Adipocyte (in vitro differentiated cells): ENCODE measurements around the gene UTRN.

Source experiments
- DNase-seq: peaks from one replicate; pipeline ENCODE4 v3.0.0-alpha.2; 2015; ENCODE audit warnings: low read depth
- H3K27me3 ChIP-seq: replicated peaks from 2 replicates; pipeline ENCODE4 v1.7.0; 2013; ENCODE audit warnings: mild to moderate bottlenecking, low read length, moderate library complexity; ENCODE audit not compliant: control insufficient read depth, insufficient read depth
- H3K36me3 ChIP-seq: 2 replicates; pipeline ENCODE4 v1.7.0; 2013; ENCODE audit warnings: low read length, mild to moderate bottlenecking, moderate library complexity; ENCODE audit not compliant: control insufficient read depth, insufficient read depth, severe bottlenecking
- H3K4me1 ChIP-seq: 2 replicates; pipeline ENCODE4 v1.7.0; 2013; ENCODE audit warnings: mild to moderate bottlenecking, low read length, moderate library complexity; ENCODE audit not compliant: control insufficient read depth, insufficient read depth
- H3K4me3 ChIP-seq: 2 replicates; pipeline ENCODE4 v1.7.0; 2013; ENCODE audit warnings: mild to moderate bottlenecking, low read length, moderate library complexity
- H3K9ac ChIP-seq: 2 replicates; pipeline ENCODE4 v1.7.0; 2013; ENCODE audit warnings: mild to moderate bottlenecking, low read length, moderate library complexity
- H3K9me3 ChIP-seq: 2 replicates; pipeline ENCODE4 v1.7.0; 2013; ENCODE audit warnings: mild to moderate bottlenecking, low read length, moderate library complexity; ENCODE audit not compliant: control insufficient read depth

UTRN gene

DNA sequence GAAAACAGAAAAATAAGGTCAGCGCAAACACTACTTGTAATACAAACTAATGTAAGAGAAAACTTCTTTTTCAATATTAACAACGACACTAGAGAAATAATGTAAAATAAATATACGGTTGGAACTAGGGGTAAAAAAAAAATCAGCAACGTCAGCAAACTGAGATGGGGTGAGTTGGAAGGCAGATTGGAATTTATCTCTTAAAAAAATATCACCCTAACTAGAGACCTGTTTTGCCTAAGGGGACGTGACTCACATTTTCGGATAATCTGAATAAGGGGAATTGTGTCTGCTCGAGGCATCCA lies 705 bp upstream of the UTRN start:
- no peak for DNase-seq
- Histone ChIP-seq H3K36me3 (no peaks in the 10 kb centered on the region), H3K4me3 (peak overlapping the region; percentile 93), H3K27me3 (no peaks in the 10 kb centered on the region), H3K4me1 (peaks cover 14% of the 10 kb centered on the region), H3K9me3 (no peaks in the 10 kb centered on the region), H3K9ac (peak overlapping the region; percentile 97)

- no peaks in the 10 kb centered on the region for H3K9me3 ChIP-seq
- H3K4me3 ChIP-seq = peak overlapping the region; percentile 93
- no peak for DNase-seq
- peak overlapping the region; percentile 97 for H3K9ac ChIP-seq
- H3K36me3 ChIP-seq = peaks cover 5% of the 10 kb centered on the region
- no peaks in the 10 kb centered on the region for H3K27me3 ChIP-seq
- peaks cover 14% of the 10 kb centered on the region for H3K4me1 ChIP-seq
These were observed 338 bp downstream of the UTRN start for GRCh38 chr6:144285548-144285797.

- no peaks in the 10 kb centered on the region for H3K27me3 ChIP-seq
- peak overlapping the region; percentile 93 for H3K4me3 ChIP-seq
- peak overlapping the region; percentile 97 for H3K9ac ChIP-seq
- H3K9me3 ChIP-seq = no peaks in the 10 kb centered on the region
- DNase-seq = peak; percentile 81
- H3K36me3 ChIP-seq = peaks cover 5% of the 10 kb centered on the region
- H3K4me1 ChIP-seq = peaks cover 14% of the 10 kb centered on the region
These were observed 815 bp downstream of the UTRN start for GRCh38 chr6:144285798-144286502.

DNA sequence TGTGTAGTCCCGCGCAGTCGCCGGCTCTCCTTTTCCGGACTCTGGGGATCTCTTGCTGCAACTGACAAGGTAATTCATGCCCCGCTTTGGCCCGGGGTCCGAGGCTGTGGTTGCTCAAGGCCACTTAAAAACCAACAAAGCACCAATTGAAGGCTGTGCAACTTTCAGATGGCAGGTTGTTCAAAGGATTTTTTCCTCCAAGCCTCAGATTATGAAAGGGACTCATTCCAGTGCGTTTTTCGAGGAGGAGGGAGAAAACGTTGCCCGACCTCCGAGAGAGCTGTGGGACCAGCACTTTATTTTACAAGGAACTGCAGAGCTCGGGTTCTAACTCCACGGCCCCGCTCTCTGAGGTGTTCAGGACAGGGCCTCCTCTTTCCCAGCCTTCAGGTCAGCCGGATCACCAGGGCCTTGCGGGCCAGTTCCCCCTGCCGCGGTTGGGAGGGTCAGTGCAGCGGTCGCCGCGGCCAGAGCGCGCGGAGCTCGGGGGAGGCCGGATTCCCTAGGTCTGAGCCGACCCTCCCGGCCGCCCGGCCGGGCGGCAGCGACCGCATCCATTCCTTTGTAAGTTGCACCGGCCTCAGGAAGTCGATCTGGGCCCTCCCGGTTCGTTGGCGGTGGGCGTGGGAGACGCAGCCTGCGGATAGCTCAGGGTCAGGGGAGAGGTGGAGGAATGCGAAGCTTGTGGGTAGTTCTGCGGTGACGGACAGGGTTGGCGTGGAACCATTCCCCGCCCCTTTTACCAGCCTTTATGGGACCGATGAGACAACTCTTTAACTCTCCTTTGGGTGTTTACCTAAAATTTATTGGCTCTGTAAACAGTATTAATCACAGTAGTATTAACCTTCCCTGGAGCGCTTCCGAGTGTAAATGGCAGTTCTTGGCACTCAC lies 1.6 kb downstream of the UTRN start:
- DNase-seq = peak; percentile 83
- no peaks in the 10 kb centered on the region for H3K9me3 ChIP-seq
- no peaks in the 10 kb centered on the region for H3K27me3 ChIP-seq
- peak overlapping the region; percentile 93 for H3K4me3 ChIP-seq
- H3K4me1 ChIP-seq = peaks cover 14% of the 10 kb centered on the region
- H3K36me3 ChIP-seq = peaks cover 6% of the 10 kb centered on the region
- H3K9ac ChIP-seq = peak overlapping the region; percentile 97

- no peaks in the 10 kb centered on the region for H3K27me3 ChIP-seq
- H3K9ac ChIP-seq = no peak overlapping the region
- H3K4me1 ChIP-seq = peaks cover 26% of the 10 kb centered on the region
- H3K36me3 ChIP-seq = peaks cover 25% of the 10 kb centered on the region
- no peak overlapping the region for H3K4me3 ChIP-seq
- no peaks in the 10 kb centered on the region for H3K9me3 ChIP-seq
- no peak for DNase-seq
These were observed 3.9 kb downstream of the UTRN start for GRCh38 chr6:144289006-144289405.

DNA sequence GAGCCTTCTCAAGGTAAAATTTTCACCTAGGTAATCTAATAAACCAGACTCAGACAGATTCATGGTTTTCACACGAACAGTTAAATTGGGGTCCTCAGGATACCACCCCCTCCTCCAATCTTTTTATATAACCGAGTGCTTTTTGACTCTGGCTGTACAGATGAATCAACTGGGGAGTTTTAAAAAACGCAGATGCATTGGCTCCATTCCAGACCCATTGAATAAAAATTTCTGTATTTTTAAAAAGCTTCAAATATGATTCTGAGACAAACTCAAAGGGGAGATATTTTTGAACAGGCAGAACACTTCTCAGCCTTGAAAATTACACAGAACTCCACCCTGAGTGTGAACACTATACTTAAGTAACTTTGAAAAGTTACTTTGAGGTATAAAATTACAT lies 7.2 kb downstream of the UTRN start:
- DNase-seq = no peak
- no peak overlapping the region for H3K9ac ChIP-seq
- H3K36me3 ChIP-seq = peaks cover 41% of the 10 kb centered on the region
- H3K27me3 ChIP-seq = no peaks in the 10 kb centered on the region
- no peak overlapping the region for H3K4me3 ChIP-seq
- peaks cover 53% of the 10 kb centered on the region for H3K4me1 ChIP-seq
- H3K9me3 ChIP-seq = no peaks in the 10 kb centered on the region

DNA sequence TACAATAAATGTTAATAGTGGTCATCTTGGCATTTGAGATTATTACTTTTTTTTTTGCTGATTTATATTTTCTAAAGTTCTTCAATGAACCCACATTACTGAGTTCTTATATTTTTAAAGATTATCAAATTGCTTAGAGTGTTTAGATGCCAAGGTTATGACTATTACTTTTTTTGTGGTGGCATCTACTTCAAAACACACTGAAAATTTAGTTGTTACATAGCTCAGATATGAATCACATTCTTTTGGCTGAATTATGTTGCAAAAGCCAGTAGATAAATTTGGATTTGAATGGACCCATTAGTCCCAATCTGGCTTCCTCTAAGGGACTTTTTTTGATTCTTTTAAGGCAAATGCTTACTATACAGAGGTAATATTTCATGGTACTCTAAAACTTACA lies 8.9 kb downstream of the UTRN start:
- no peaks in the 10 kb centered on the region for H3K27me3 ChIP-seq
- peak; percentile 85 for DNase-seq
- H3K36me3 ChIP-seq = peaks cover 45% of the 10 kb centered on the region
- H3K4me3 ChIP-seq = peak overlapping the region; percentile 44
- H3K9me3 ChIP-seq = no peaks in the 10 kb centered on the region
- H3K9ac ChIP-seq = peak overlapping the region; percentile 40
- H3K4me1 ChIP-seq = peaks cover 51% of the 10 kb centered on the region

GRCh38 chr6:144295211-144295610 lies 10.1 kb downstream of the UTRN start:
- Histone ChIP-seq H3K4me3 (no peak overlapping the region), H3K27me3 (no peaks in the 10 kb centered on the region), H3K36me3 (peaks cover 43% of the 10 kb centered on the region), H3K9ac (no peak overlapping the region), H3K4me1 (peaks cover 51% of the 10 kb centered on the region), H3K9me3 (no peaks in the 10 kb centered on the region)
- DNase-seq = no peak

GRCh38 chr6:144295981-144296767 lies 11.0 kb downstream of the UTRN start:
- H3K4me1 ChIP-seq = peaks cover 51% of the 10 kb centered on the region
- H3K4me3 ChIP-seq = no peak overlapping the region
- no peak overlapping the region for H3K9ac ChIP-seq
- DNase-seq = no peak
- H3K27me3 ChIP-seq = no peaks in the 10 kb centered on the region
- H3K36me3 ChIP-seq = peaks cover 40% of the 10 kb centered on the region
- H3K9me3 ChIP-seq = no peaks in the 10 kb centered on the region

- Histone ChIP-seq H3K4me3 (no peak overlapping the region), H3K9me3 (no peaks in the 10 kb centered on the region), H3K9ac (no peak overlapping the region), H3K27me3 (no peaks in the 10 kb centered on the region), H3K36me3 (peaks cover 41% of the 10 kb centered on the region), H3K4me1 (peaks cover 51% of the 10 kb centered on the region)
- peak; percentile 27 for DNase-seq
These were observed 11.8 kb downstream of the UTRN start for GRCh38 chr6:144296973-144297372.

GRCh38 chr6:144297511-144298100 lies 12.5 kb downstream of the UTRN start:
- Histone ChIP-seq H3K36me3 (peaks cover 34% of the 10 kb centered on the region), H3K9me3 (no peaks in the 10 kb centered on the region), H3K4me1 (peaks cover 45% of the 10 kb centered on the region), H3K27me3 (no peaks in the 10 kb centered on the region), H3K9ac (no peak overlapping the region), H3K4me3 (no peak overlapping the region)
- DNase-seq = no peak
